Activated CD8-positive, alpha-beta T cell treated with anti-CD3 and anti-CD28 coated beads for 36 hours (primary cell): ENCODE measurements around the gene PTCD2. TPM values are rescaled to one million over a fixed set of nuclear protein-coding genes. Genes with fewer than 3 reads are reported as not detected.

ENCODE experiments used
- ATAC-seq: fragments of 200-7000 bp; cut with Tn5 transposase; one replicate; pipeline ENCODE4 v1.10.0; 2021; ENCODE audit warnings: mild to moderate bottlenecking, moderate library complexity
- CTCF ChIA-PET: fragments of 350-600 bp; sonication (Branson Sonifier 250); formaldehyde crosslinking; loops from one replicate; lab custom pipeline; 2021; ENCODE audit warnings: antibody characterized with exemption; lab: Charles Lee
- POLR2A ChIA-PET: fragments of 350-600 bp; sonication (Branson Sonifier 250); formaldehyde crosslinking; loops from one replicate; lab custom pipeline; 2021; ENCODE audit warnings: antibody characterized with exemption; lab: Charles Lee
- DNase-seq: peaks from one replicate; pipeline ENCODE4 v3.0.0-alpha.2; 2020
- H3K27ac Mint-ChIP-seq: one replicate; pipeline ENCODE4 v1.8.0; 2021; ENCODE audit warnings: mild to moderate bottlenecking, mixed read lengths
- H3K27me3 Mint-ChIP-seq: one replicate; pipeline ENCODE4 v1.8.0; 2021; ENCODE audit warnings: mixed read lengths
- H3K36me3 Mint-ChIP-seq: one replicate; pipeline ENCODE4 v1.8.0; 2021; ENCODE audit warnings: low read depth, mixed read lengths
- H3K4me1 Mint-ChIP-seq: one replicate; pipeline ENCODE4 v1.8.0; 2021; ENCODE audit warnings: low read depth, mixed read lengths
- H3K4me3 Mint-ChIP-seq: one replicate; pipeline ENCODE4 v1.8.0; 2021; ENCODE audit warnings: mild to moderate bottlenecking, moderate library complexity, mixed read lengths
- H3K9me3 Mint-ChIP-seq: one replicate; pipeline ENCODE4 v1.8.0; 2021; ENCODE audit warnings: mixed read lengths
- CTCF ChIP-seq: fragments of 200-600 bp; IDR thresholded peaks from one replicate; pipeline ENCODE4 v1.8.0; 2022; ENCODE audit warnings: antibody characterized with exemption, mild to moderate bottlenecking
- intact Hi-C: fragments of 100-400 bp; cut with micrococcal nuclease; formaldehyde crosslinking; loops from one replicate; pipeline ENCODE4 v1.10.0; 2022
- total RNA-seq, 2 experiments: library from RNA; stranded (reverse); gene quantifications; one replicate each; pipeline ENCODE4 v1.2.3, GENCODE V29; 2021

The PTCD2 gene
- total RNA-seq, 2 experiments from 2014 or later: 10.9 to 11.7 TPM

DNA sequence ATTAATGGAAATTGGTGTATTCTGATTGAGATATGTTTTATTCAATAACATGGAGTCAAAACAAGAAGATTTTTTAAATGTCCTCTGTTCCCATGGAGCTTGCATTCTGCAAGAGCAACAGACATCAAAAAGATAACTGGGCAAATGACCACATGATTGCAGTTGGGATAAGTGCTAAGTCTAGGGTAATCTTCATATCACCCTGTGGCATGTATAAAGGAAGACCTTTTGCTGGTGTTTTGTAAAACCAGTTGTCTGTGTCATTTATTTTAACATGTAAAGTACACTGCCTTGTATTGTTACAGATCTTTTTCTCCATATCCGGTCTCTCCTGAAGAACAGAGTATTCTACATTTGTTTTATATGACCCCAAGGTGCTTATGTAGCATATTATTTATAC, 44.0 kb downstream of the PTCD2 start:
- Mint-ChIP-seq H3K27ac (no peak overlapping the region), H3K36me3 (peaks cover 32% of the 10 kb centered on the region), H3K4me1 (no peaks in the 10 kb centered on the region), H3K9me3 (no peaks in the 10 kb centered on the region), H3K27me3 (no peaks in the 10 kb centered on the region), H3K4me3 (no peak overlapping the region)
- intact Hi-C loops: no loop called here
- TF ChIP-seq CTCF: no peak
- ChIA-PET CTCF (interaction anchor here (1.2 kb wide), 1 partner anchor 160 kb away, joined by 3 read pairs; no protein-coding TSS in a partner anchor), POLR2A (no interaction called here)
- ATAC-seq (no peak), DNase-seq (no peak)

DNA sequence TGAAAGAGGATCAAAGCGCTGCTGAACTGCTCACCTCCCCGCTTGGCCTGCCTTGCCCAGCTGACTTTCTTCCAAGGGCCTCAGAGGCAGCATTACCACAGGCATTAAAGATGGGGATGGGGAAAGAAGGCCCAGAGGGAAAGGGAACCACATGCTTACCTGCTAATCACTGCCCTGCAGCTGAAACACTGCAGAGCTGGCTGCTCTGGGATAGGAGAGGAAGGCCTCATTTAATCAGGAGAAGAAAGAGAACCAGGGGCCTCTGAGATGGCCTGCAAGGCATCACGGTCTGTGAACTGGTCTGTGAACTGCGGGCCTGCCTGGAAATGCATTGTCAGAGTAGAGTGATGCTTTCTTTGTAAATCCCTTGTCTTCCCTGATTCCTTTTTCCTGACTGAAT, 44.8 kb downstream of the PTCD2 start:
- Mint-ChIP-seq H3K27ac (no peak overlapping the region), H3K4me1 (no peaks in the 10 kb centered on the region), H3K36me3 (peaks cover 25% of the 10 kb centered on the region), H3K4me3 (no peak overlapping the region), H3K9me3 (no peaks in the 10 kb centered on the region), H3K27me3 (no peaks in the 10 kb centered on the region)
- ChIA-PET POLR2A (no interaction called here), CTCF (interaction anchor here (1.2 to 2.1 kb wide), 4 partner anchors 11 to 191 kb away, joined by 3 to 11 read pairs (median 9); no protein-coding TSS in a partner anchor)
- no peak for TF ChIP-seq CTCF
- intact Hi-C loops: no loop called here
- DNase-seq (no peak), ATAC-seq (no peak)

DNA sequence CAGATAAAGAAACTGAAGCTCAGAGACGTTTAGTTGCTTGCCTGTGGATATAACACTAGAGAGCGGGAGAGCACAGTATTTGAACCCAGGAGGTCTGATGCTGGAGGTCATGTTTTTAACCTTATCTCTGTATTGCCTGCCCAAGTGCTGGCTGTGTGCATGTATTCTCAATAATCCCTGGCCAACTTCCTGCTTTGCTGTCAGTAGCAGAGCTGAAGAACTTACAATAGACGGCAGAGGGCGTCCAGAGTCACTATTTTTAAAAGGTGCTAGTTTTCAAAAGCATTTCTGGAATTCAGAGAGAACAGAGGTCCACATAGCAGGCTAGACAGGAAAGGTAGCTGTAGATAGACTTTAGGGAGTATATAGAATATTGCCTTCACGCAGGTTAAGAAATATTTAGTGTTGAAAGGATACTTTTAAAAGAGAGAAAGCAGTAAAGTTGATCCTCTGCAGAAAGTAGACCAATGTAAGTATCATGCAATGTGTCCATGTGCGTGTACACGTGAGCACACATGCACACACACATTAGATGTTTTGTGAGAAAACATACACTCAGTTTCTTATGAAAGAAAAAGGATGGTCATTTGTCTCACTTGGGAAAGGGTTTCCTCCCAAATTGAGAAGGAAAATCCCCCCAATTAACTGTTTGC, 46.3 kb downstream of the PTCD2 start:
- TF ChIP-seq CTCF: peak; percentile 61
- H3K36me3 Mint-ChIP-seq: peaks cover 20% of the 10 kb centered on the region
- H3K4me1 Mint-ChIP-seq: no peaks in the 10 kb centered on the region
- H3K27ac Mint-ChIP-seq: no peak overlapping the region
- no peaks in the 10 kb centered on the region for H3K27me3 Mint-ChIP-seq
- intact Hi-C loops: no loop called here
- ATAC-seq (peak; percentile 47), DNase-seq (peak; percentile 54)
- no peaks in the 10 kb centered on the region for H3K9me3 Mint-ChIP-seq
- ChIA-PET POLR2A (no interaction called here), CTCF (interaction anchor here (0.7 to 2.1 kb wide), 13 partner anchors 9 to 701 kb away, joined by 3 to 11 read pairs (median 5); no protein-coding TSS in a partner anchor)
- no peak overlapping the region for H3K4me3 Mint-ChIP-seq

GRCh38 chr5:72368271-72368670, 48.1 kb downstream of the PTCD2 start:
- ChIA-PET CTCF (interaction anchor here (2.0 kb wide), 1 partner anchor 156 kb away, joined by 8 read pairs; no protein-coding TSS in a partner anchor), POLR2A (no interaction called here)
- intact Hi-C loops: no loop called here
- H3K27ac Mint-ChIP-seq: no peak overlapping the region
- H3K27me3 Mint-ChIP-seq: no peaks in the 10 kb centered on the region
- no peaks in the 10 kb centered on the region for H3K9me3 Mint-ChIP-seq
- H3K4me1 Mint-ChIP-seq: no peaks in the 10 kb centered on the region
- ATAC-seq: no peak
- no peak for DNase-seq
- no peak for TF ChIP-seq CTCF
- no peak overlapping the region for H3K4me3 Mint-ChIP-seq
- H3K36me3 Mint-ChIP-seq: peaks cover 12% of the 10 kb centered on the region

DNA sequence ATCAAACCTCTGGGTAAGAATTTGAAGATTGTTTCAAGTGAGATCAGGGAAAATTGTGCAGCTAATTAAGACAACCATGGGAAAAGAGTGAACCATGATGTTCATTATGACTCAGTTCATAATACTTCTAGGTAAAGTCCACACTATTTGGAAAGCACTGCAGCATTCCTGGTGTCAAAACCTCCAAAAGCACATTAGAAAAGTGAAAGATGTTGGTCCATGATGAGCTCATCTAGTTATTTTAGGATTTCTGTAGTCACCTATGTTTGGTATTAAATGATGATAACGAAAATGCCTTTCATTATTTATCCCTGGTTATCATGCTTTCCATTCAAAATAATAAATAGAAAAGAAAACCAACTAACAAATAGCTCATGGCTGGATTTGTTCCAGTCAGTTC, 49.1 kb downstream of the PTCD2 start:
- DNase-seq (no peak), ATAC-seq (no peak)
- intact Hi-C loops: no loop called here
- H3K9me3 Mint-ChIP-seq: no peaks in the 10 kb centered on the region
- ChIA-PET CTCF (interaction anchor here (1.1 kb wide), 2 partner anchors 43 to 242 kb away, joined by 3 read pairs; no protein-coding TSS in a partner anchor), POLR2A (no interaction called here)
- H3K4me1 Mint-ChIP-seq: no peaks in the 10 kb centered on the region
- H3K36me3 Mint-ChIP-seq: peaks cover 12% of the 10 kb centered on the region
- no peaks in the 10 kb centered on the region for H3K27me3 Mint-ChIP-seq
- H3K4me3 Mint-ChIP-seq: no peak overlapping the region
- no peak overlapping the region for H3K27ac Mint-ChIP-seq
- no peak for TF ChIP-seq CTCF
